ENCODE results near the gene CKMT2. TPM values are rescaled to one million over a fixed set of nuclear protein-coding genes. Genes with fewer than 3 reads are reported as not detected.

Gene CKMT2
- total and polyA plus RNA-seq, 2 donors (not counting 3 experiments of a cell fraction or from before 2014, with no cell fraction given), result not detected

- intact Hi-C loops (cut with micrococcal nuclease), result loop anchor here (10.0 kb wide), 2 partner anchors 206 to 344 kb away; partner anchors contain the start of gene RASGRF2
- CTCF ChIA-PET, result interaction anchor here (0.8 kb wide), 1 partner anchor 73 kb away, joined by 3 read pairs; no protein-coding TSS in a partner anchor
- Histone ChIP-seq H3K79me2 (ENCODE audit: control insufficient read depth, insufficient read depth, low read length) (no peaks in the 10 kb centered on the region), H3K9me1 (replicated peaks; ENCODE audit: control insufficient read depth, extremely low read depth, insufficient read depth, low read length) (no peaks in the 10 kb centered on the region), H3K27me3 (ENCODE audit: control insufficient read depth in 2 of 2, insufficient read depth in 2 of 2, low read length in 2 of 2) (no peaks in the 10 kb centered on the region), H4K20me1 (replicated peaks; ENCODE audit: control insufficient read depth, extremely low read depth, insufficient read depth, low read length) (no peaks in the 10 kb centered on the region), H3K27ac (ENCODE audit: insufficient read depth, low read depth, low read length) (no peak overlapping the region), H3K4me1 (ENCODE audit: control insufficient read depth, extremely low read depth, insufficient read depth, low read length) (no peaks in the 10 kb centered on the region), H3K4me3 (replicated peaks in 1 of 3; ENCODE audit: insufficient read depth in 1 of 3, low read depth in 1 of 3, low read length in 3 of 3) (no peak overlapping the region), H3K36me3 (ENCODE audit: control insufficient read depth in 2 of 2, extremely low read depth in 1 of 2, insufficient read depth in 2 of 2, low read length in 2 of 2) (peaks cover 0 to 9% of the 10 kb centered on the region in 2 experiments), H2AFZ (ENCODE audit: low read depth, low read length) (no peak overlapping the region), H3K9me3 (replicated peaks; ENCODE audit: control insufficient read depth, insufficient read depth, low read length) (no peaks in the 10 kb centered on the region), H3K4me2 (ENCODE audit: insufficient read depth, low read length) (no peak overlapping the region), H3K9ac (replicated peaks; ENCODE audit: extremely low read depth, insufficient read depth, low read length) (no peak overlapping the region)
- TF ChIP-seq MYC (IDR thresholded peaks at IDR 0.05; ENCODE audit: low read depth, low read length), result no peak
- no peak for TF ChIP-seq JUN (IDR thresholded peaks at IDR 0.05; ENCODE audit: borderline replicate concordance, insufficient read depth, insufficient read length, low read depth)
- no peak for DNase-seq (ENCODE audit: low read depth, low spot score)
- POLR2A ChIA-PET, result no interaction called here
- no TSS peak for BruUV-seq (replicated peaks)
- dilution Hi-C loops (cut with MboI; ENCODE audit: extremely low pct_ligation_motif_present, low sequenced_read_pairs), result no loop called here
- no peak for FAIRE-seq
Measured at GRCh38 chr5:81308836-81309235, 75.7 kb downstream of the CKMT2 start.

DNA sequence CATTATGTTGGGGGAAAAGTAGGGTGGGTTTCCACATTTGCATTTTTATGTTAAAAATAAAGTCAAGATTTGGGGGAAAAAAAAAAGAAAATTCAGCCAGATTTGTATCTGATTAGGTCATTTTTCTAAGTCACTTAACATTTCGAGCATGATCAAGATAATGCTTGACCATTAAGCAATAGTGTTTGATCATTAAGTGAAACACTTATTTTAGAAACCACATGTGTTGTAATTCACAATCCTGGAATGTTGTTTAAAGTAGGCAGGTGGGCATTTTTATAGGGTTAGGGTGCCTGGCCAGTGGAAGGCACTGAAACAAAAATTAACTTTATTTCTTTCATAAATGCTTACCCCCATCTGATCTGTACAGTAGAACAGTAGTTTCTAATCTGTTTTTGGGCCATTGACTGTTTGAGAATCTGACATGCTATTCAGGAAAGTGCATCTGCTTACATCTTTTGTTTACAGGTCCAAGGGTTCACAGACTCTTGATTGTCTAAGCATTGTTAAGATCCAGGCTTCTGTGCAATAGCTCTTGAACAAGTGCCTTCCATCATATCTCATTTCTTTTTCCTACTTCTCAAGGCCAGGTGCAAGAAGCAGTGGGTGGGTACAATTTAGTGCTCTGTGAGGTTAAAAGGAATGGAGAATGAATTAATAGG lies 77.4 kb downstream of the CKMT2 start:
- no peak overlapping the region for H2AFZ ChIP-seq (ENCODE audit: low read depth, low read length)
- H3K9ac ChIP-seq (replicated peaks; ENCODE audit: extremely low read depth, insufficient read depth, low read length), result no peak overlapping the region
- BruUV-seq (replicated peaks), result no TSS peak
- no peaks in the 10 kb centered on the region for H3K9me1 ChIP-seq (replicated peaks; ENCODE audit: control insufficient read depth, extremely low read depth, insufficient read depth, low read length)
- TF ChIP-seq MAX (IDR thresholded peaks at IDR 0.05; ENCODE audit: insufficient read depth, insufficient read length) (no peak), EZH2 (IDR thresholded peaks at IDR 0.05; ENCODE audit: borderline replicate concordance, low read depth, low read length, severe bottlenecking) (no peak), GATA2 (IDR thresholded peaks at IDR 0.05; ENCODE audit: insufficient read depth, insufficient read length, low read depth, low read length) (no peak), POLR2A (IDR thresholded peaks at IDR 0.05; ENCODE audit: low read depth, low read length) (no peak), FOS (IDR thresholded peaks at IDR 0.05; ENCODE audit: borderline replicate concordance, insufficient read depth, low read length) (no peak), JUN (IDR thresholded peaks at IDR 0.05; ENCODE audit: borderline replicate concordance, insufficient read depth, insufficient read length, low read depth) (no peak), POLR2AphosphoS5 (IDR thresholded peaks at IDR 0.05; ENCODE audit: insufficient read depth, low read depth, low read length) (no peak), MYC (IDR thresholded peaks at IDR 0.05; ENCODE audit: low read depth, low read length) (no peak)
- TF ChIP-seq, protein P1, sequence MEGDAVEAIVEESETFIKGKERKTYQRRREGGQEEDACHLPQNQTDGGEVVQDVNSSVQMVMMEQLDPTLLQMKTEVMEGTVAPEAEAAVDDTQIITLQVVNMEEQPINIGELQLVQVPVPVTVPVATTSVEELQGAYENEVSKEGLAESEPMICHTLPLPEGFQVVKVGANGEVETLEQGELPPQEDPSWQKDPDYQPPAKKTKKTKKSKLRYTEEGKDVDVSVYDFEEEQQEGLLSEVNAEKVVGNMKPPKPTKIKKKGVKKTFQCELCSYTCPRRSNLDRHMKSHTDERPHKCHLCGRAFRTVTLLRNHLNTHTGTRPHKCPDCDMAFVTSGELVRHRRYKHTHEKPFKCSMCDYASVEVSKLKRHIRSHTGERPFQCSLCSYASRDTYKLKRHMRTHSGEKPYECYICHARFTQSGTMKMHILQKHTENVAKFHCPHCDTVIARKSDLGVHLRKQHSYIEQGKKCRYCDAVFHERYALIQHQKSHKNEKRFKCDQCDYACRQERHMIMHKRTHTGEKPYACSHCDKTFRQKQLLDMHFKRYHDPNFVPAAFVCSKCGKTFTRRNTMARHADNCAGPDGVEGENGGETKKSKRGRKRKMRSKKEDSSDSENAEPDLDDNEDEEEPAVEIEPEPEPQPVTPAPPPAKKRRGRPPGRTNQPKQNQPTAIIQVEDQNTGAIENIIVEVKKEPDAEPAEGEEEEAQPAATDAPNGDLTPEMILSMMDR (IDR thresholded peaks at IDR 0.05; ENCODE audit: extremely low read depth in 1 of 2, insufficient read depth in 1 of 2, low read depth in 1 of 2, low read length in 2 of 2), result no peak
- POLR2A ChIA-PET, result no interaction called here
- no peak overlapping the region for H3K4me3 ChIP-seq (replicated peaks in 1 of 3; ENCODE audit: insufficient read depth in 1 of 3, low read depth in 1 of 3, low read length in 3 of 3)
- dilution Hi-C loops (cut with MboI; ENCODE audit: extremely low pct_ligation_motif_present, low sequenced_read_pairs) (no loop called here), intact Hi-C loops (cut with micrococcal nuclease) (no loop called here)
- no peaks in the 10 kb centered on the region for H3K27me3 ChIP-seq (ENCODE audit: control insufficient read depth in 2 of 2, insufficient read depth in 2 of 2, low read length in 2 of 2)
- no peaks in the 10 kb centered on the region for H3K4me1 ChIP-seq (ENCODE audit: control insufficient read depth, extremely low read depth, insufficient read depth, low read length)
- H4K20me1 ChIP-seq (replicated peaks; ENCODE audit: control insufficient read depth, extremely low read depth, insufficient read depth, low read length), result no peaks in the 10 kb centered on the region
- DNase-seq (ENCODE audit: low read depth, low spot score) (no peak), FAIRE-seq (no peak)
- no peak overlapping the region for H3K27ac ChIP-seq (ENCODE audit: insufficient read depth, low read depth, low read length)
- no peaks in the 10 kb centered on the region for H3K9me3 ChIP-seq (replicated peaks; ENCODE audit: control insufficient read depth, insufficient read depth, low read length)
- H3K4me2 ChIP-seq (ENCODE audit: insufficient read depth, low read length), result no peak overlapping the region
- H3K79me2 ChIP-seq (ENCODE audit: control insufficient read depth, insufficient read depth, low read length), result no peaks in the 10 kb centered on the region
- H3K36me3 ChIP-seq (ENCODE audit: control insufficient read depth in 2 of 2, extremely low read depth in 1 of 2, insufficient read depth in 2 of 2, low read length in 2 of 2), result peaks cover 0 to 7% of the 10 kb centered on the region in 2 experiments
- CTCF ChIA-PET, result no interaction called here
